Stomach (tissue), 9 donors: Measurements from ENCODE around the gene ACSM3. TPM values are rescaled to one million over a fixed set of nuclear protein-coding genes. Genes with fewer than 3 reads are reported as not detected.
"Not testable (repeated sequence)": the region's sequence is repeated elsewhere in the genome, so short reads cannot be mapped to it uniquely, and the experiment has no call there.

ENCODE experiments used
- DNase-seq, 2 donors: peaks; one replicate each; pipeline versions ENCODE4 v3.0.0 to v3.0.0-alpha.2; 2013 to 2019
- H3K27ac ChIP-seq, 5 donors: fragments of 200-600 bp in 4 of 5; sonication (generic) in 4 of 5; one replicate each; pipeline ENCODE4 v1.5.1; 2013 to 2019; ENCODE audit warnings: mild to moderate bottlenecking in 1 of 5, moderate library complexity in 1 of 5
- H3K27me3 ChIP-seq, 3 donors: fragments of 200-600 bp; sonication (generic); one replicate each; pipeline ENCODE4 v1.5.1; 2017 to 2019; ENCODE audit warnings: mixed run types in 1 of 3
- H3K36me3 ChIP-seq, 4 donors: fragments of 200-600 bp; sonication (generic); 1 replicate in 3 of 4; 2 replicates in 1 of 4; pipeline ENCODE4 v1.5.1; 2016 to 2019
- H3K4me1 ChIP-seq, 4 donors: fragments of 200-600 bp; sonication (generic); one replicate each; pipeline ENCODE4 v1.5.1; 2016 to 2019
- H3K4me3 ChIP-seq, 4 donors: fragments of 200-600 bp; sonication (generic) in 3 of 4; one replicate each; pipeline ENCODE4 v1.5.1; 2016 to 2019; ENCODE audit warnings: mild to moderate bottlenecking in 1 of 4
- H3K9me3 ChIP-seq, 4 donors: fragments of 200-600 bp; sonication (generic); one replicate each; pipeline ENCODE4 v1.5.1; 2016 to 2019
- CTCF ChIP-seq, 7 experiments: fragments of 450-650 bp in 4 of 7; fragments of 200-600 bp in 3 of 7; sonication (generic) in 3 of 7; IDR thresholded peaks; one replicate each; pipeline ENCODE4 v1.5.1; 2016 to 2019; ENCODE audit warnings: antibody characterized with exemption in 7 of 7, control low read depth in 2 of 7, mild to moderate bottlenecking in 1 of 7
- EP300 ChIP-seq: sonication (generic); formaldehyde crosslinking; IDR thresholded peaks from one replicate; pipeline ENCODE4 v1.6.1; 2017; ENCODE audit warnings: antibody characterized with exemption
- POLR2A ChIP-seq, 4 donors: fragments of 450-650 bp; IDR thresholded peaks; one replicate each; pipeline ENCODE4 v1.6.1; 2016; ENCODE audit warnings: antibody characterized with exemption in 4 of 4, control low read depth in 2 of 4, mild to moderate bottlenecking in 1 of 4, moderate library complexity in 1 of 4
- POLR2AphosphoS5 ChIP-seq, 3 donors: sonication (generic); formaldehyde crosslinking; IDR thresholded peaks; one replicate each; pipeline ENCODE4 v1.6.1; 2016; ENCODE audit warnings: antibody characterized with exemption in 3 of 3
- WGBS, 5 donors: extraction: QIAGEN DNeasy Blood & Tissue Kit in 3 of 5; methylation state at CpG; one replicate each; pipeline versions ENCODE4 v1.1.5 to v1.1.7; 2013 to 2018; 5-methylcytosine and 5-hydroxymethylcytosine counted together
- intact Hi-C: fragments of 100-400 bp; cut with DNase I; formaldehyde crosslinking; loops from one replicate; pipeline ENCODE4 v1.15.1; 2023; ENCODE audit warnings: low total_unique reads
- polyA plus RNA-seq, 3 donors: library from polyadenylated mRNA; stranded (reverse); fragments of 200-250 nt; gene quantifications; one replicate each; pipeline ENCODE4 v1.2.3, GENCODE V29; 2013
- total RNA-seq, 5 donors: library from RNA; depleted of rRNA; stranded (reverse); fragments of >200 nt; gene quantifications; one replicate each; pipeline versions ENCODE4 v1.1.0 to v1.2.3, GENCODE V29; 2014 to 2016
- donor health status: healthy with polysubstance abuse.
- donor health status: Bipolar disorder and iron deficiency.
- donor health status: healthy.

The ACSM3 gene
- total and polyA plus RNA-seq, 8 donors = 5.8 to 114 (median 47.6) TPM

DNA sequence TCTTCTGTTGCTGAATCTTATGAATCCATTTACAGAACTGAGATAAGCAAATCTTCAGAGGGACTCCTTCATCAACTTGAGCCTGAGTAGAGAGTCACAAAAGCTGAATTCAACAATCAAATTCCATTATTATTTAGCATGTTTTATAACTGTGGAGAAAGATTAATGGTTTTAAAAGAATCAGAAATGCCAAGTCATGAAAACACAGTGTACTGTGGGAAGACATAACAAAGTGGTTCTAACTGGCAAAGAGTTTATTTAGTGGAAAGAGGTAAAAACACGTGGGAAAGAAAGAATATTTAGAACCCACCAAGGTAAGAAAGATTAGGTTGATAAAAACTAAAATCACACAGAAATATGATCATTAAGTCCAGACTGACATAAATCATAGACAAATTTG lies 37.5 kb downstream of the ACSM3 start:
- intact Hi-C loops = no loop called here
- Histone ChIP-seq H3K36me3 (peaks cover 0 to 36% (median 29%) of the 10 kb centered on the region in 4 donors), H3K27ac (no peak overlapping the region), H3K4me1 (peaks cover 8 to 45% (median 28%) of the 10 kb centered on the region in 4 donors), H3K27me3 (no peaks in the 10 kb centered on the region), H3K9me3 (no peaks in the 10 kb centered on the region), H3K4me3 (no peak overlapping the region)
- WGBS, 5 donors = 27 to 48% (median 36%) methylated on average over 1 of the region's 1 CpG
- DNase-seq = no peak
- TF ChIP-seq POLR2A (IDR thresholded peaks at IDR 0.05) = no peak
- TF ChIP-seq POLR2AphosphoS5 (IDR thresholded peaks at IDR 0.05) = no peak
- no peak for TF ChIP-seq CTCF (IDR thresholded peaks at IDR 0.05)
- TF ChIP-seq EP300 = no peak

DNA sequence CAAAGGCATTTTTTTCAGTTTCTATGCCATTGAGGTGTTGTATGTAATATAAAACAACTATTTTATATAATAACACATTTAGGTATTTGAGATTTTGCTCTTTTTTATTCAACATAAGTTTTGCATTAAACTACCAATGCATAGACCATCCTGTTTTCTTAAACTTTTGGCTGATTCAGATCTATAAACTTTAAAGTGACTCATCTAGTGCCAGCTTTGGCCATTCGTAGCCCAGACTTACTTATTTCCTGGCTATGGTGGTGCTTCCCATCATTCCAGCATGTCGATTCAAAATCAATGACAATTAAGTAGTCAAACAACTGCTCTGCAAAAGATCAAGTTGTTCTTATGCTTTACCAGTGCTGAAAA lies 39.4 kb downstream of the ACSM3 start:
- intact Hi-C loops = no loop called here

DNA sequence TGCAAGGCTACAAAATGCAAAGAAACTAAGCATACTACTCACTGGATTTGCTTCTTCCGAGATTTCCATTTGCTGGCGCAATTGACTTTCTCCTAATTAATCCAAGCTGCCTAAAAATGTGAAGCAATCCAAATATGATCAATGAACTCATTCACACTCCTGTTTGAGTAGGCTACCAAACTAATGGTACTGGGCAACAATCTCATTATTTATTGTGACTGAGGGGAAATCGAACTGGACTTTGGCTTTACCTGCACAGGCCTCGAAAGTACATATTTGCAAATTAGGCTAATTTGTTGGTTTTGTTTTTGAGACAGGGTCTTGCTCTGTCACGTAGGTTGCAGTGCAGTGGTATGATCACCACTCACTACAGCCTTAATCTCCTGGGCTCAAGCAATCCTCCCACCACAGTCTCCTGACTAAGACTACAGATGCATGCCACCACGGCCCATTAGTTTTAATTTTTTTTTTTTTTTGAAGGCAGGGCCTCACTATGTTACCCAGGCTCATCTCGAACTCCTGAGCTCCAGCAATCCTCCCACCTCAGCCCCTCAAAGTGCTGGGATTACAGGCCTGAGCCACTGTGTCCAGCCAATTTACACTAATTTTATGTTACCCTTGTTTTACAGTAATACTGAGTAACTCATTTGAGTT lies 39.9 kb downstream of the ACSM3 start:
- H3K9me3 ChIP-seq = no peaks in the 10 kb centered on the region

More for the DNA sequence above, 39.4 kb downstream of the ACSM3 start:
- peaks cover 0 to 22% (median 19%) of the 10 kb centered on the region in 4 donors for H3K36me3 ChIP-seq
- peaks cover 8 to 59% (median 40%) of the 10 kb centered on the region in 4 donors for H3K4me1 ChIP-seq
- no peak overlapping the region for H3K27ac ChIP-seq
- no peaks in the 10 kb centered on the region for H3K9me3 ChIP-seq
- no peaks in the 10 kb centered on the region for H3K27me3 ChIP-seq
- no peak for DNase-seq
- 49 to 68% (median 64%) methylated on average over 2 of the region's 2 CpGs for WGBS, 5 donors
- TF ChIP-seq POLR2A (IDR thresholded peaks at IDR 0.05) = no peak
- TF ChIP-seq EP300 = no peak
- TF ChIP-seq POLR2AphosphoS5 (IDR thresholded peaks at IDR 0.05) = no peak
- TF ChIP-seq CTCF (IDR thresholded peaks at IDR 0.05) = no peak
- no peak overlapping the region for H3K4me3 ChIP-seq

GRCh38 chr16:20805684-20806167 lies 41.9 kb downstream of the ACSM3 start:
- Histone ChIP-seq H3K4me3 (peak overlapping the region; percentile 68 to 85 (median 78)), H3K4me1 (peaks cover 8 to 45% (median 34%) of the 10 kb centered on the region in 4 donors), H3K27ac (peak overlapping the region; percentile 85 to 98 (median 96)), H3K36me3 (peaks cover 0 to 15% (median 11%) of the 10 kb centered on the region in 4 donors)
- peak in 1 of 3 donors; percentile 2 for TF ChIP-seq POLR2AphosphoS5 (IDR thresholded peaks at IDR 0.05)
- H3K27me3 ChIP-seq, intact Hi-C loops, H3K9me3 ChIP-seq: not testable (repeated sequence)
- DNase-seq = peak in 1 of 2 donors; percentile 59
- 4 to 16% (median 7%) methylated on average over 12 of the region's 12 CpGs for WGBS, 5 donors

More for the DNA sequence above, 39.9 kb downstream of the ACSM3 start:
- whole genome bisulfite sequencing, 5 donors = 58 to 74% (median 68%) methylated on average over 7 of the region's 7 CpGs
- DNase-seq = no peak
- H3K27me3 ChIP-seq = no peaks in the 10 kb centered on the region
- H3K4me3 ChIP-seq = no peak overlapping the region
- peaks cover 0 to 17% (median 14%) of the 10 kb centered on the region in 4 donors for H3K36me3 ChIP-seq
- intact Hi-C loops = no loop called here
- TF ChIP-seq EP300 = no peak
- no peak for TF ChIP-seq POLR2A (IDR thresholded peaks at IDR 0.05)
- no peak for TF ChIP-seq POLR2AphosphoS5 (IDR thresholded peaks at IDR 0.05)
- TF ChIP-seq CTCF (IDR thresholded peaks at IDR 0.05) = no peak
- H3K27ac ChIP-seq = peak overlapping the region in 2 of 5 donors; percentile 16 to 92
- peaks cover 8 to 59% (median 40%) of the 10 kb centered on the region in 4 donors for H3K4me1 ChIP-seq
